Measurements from ENCODE around the gene NR2C2. TPM values are rescaled to one million over a fixed set of nuclear protein-coding genes. Genes with fewer than 3 reads are reported as not detected.
A peak's percentile ranks its signal among the peaks of the same experiment; 100 is the strongest.

NR2C2 gene
- total RNA-seq, 1 donor = 26.3 TPM

- DNase-seq (ENCODE audit: low read depth) = no peak
- TF ChIP-seq CTCF (IDR thresholded peaks at IDR 0.05; ENCODE audit: insufficient read depth, low read depth, low read length) = no peak
- H3K4me3 ChIP-seq (ENCODE audit: low read depth, low read length) = no peak overlapping the region
Measured at GRCh38 chr3:15038306-15038705, 90.9 kb downstream of the NR2C2 start.

GRCh38 chr3:15040844-15041243 lies 93.5 kb downstream of the NR2C2 start:
- no peak for TF ChIP-seq CTCF (IDR thresholded peaks at IDR 0.05; ENCODE audit: insufficient read depth, low read depth, low read length)
- no peak for DNase-seq (ENCODE audit: low read depth)

GRCh38 chr3:15041950-15042349 lies 94.6 kb downstream of the NR2C2 start:
- no peak for TF ChIP-seq CTCF (IDR thresholded peaks at IDR 0.05; ENCODE audit: insufficient read depth, low read depth, low read length)
- H3K4me3 ChIP-seq (ENCODE audit: low read depth, low read length) = no peak overlapping the region
- no peak for DNase-seq (ENCODE audit: low read depth)

More at GRCh38 chr3:15040844-15041243, 93.5 kb downstream of the NR2C2 start:
- no peak overlapping the region for H3K4me3 ChIP-seq (ENCODE audit: low read depth, low read length)

GRCh38 chr3:15042936-15043335 lies 95.6 kb downstream of the NR2C2 start:
- no peak overlapping the region for H3K4me3 ChIP-seq (ENCODE audit: low read depth, low read length)
- peak; percentile 62 for DNase-seq (ENCODE audit: low read depth)
- no peak for TF ChIP-seq CTCF (IDR thresholded peaks at IDR 0.05; ENCODE audit: insufficient read depth, low read depth, low read length)

GRCh38 chr3:15043408-15044171 lies 96.2 kb downstream of the NR2C2 start:
- no peak for TF ChIP-seq CTCF (IDR thresholded peaks at IDR 0.05; ENCODE audit: insufficient read depth, low read depth, low read length)
- no peak for DNase-seq (ENCODE audit: low read depth)
- H3K4me3 ChIP-seq (ENCODE audit: low read depth, low read length) = no peak overlapping the region

GRCh38 chr3:15044326-15044725 lies 96.9 kb downstream of the NR2C2 start:
- no peak for DNase-seq (ENCODE audit: low read depth)
- no peak for TF ChIP-seq CTCF (IDR thresholded peaks at IDR 0.05; ENCODE audit: insufficient read depth, low read depth, low read length)
- no peak overlapping the region for H3K4me3 ChIP-seq (ENCODE audit: low read depth, low read length)

- no peak for TF ChIP-seq CTCF (IDR thresholded peaks at IDR 0.05; ENCODE audit: insufficient read depth, low read depth, low read length)
- no peak overlapping the region for H3K4me3 ChIP-seq (ENCODE audit: low read depth, low read length)
- DNase-seq (ENCODE audit: low read depth) = no peak
Measured at GRCh38 chr3:15045667-15046066, 98.3 kb downstream of the NR2C2 start.

Measured in fibroblast of villous mesenchyme (primary cell).